PC-3 (cell line): ENCODE results near the gene EDAR. TPM values are rescaled to one million over a fixed set of nuclear protein-coding genes. Genes with fewer than 3 reads are reported as not detected.

ENCODE experiments used
- ATAC-seq: fragments of 200-7000 bp; cut with Tn5 transposase; 2 replicates; pipeline ENCODE4 v1.9.1; 2020; ENCODE audit warnings: mild to moderate bottlenecking, moderate library complexity
- BruUV-seq: library from RNA; stranded (reverse); fragments of 400-500 nt; replicated peaks from 2 replicates; lab custom pipeline; 2021; lab: Mats Ljungman, UMichigan
- CTCF ChIA-PET: fragments of 300-600 bp; sonication (Branson Sonifier 250); formaldehyde crosslinking; loops from one replicate; lab custom pipeline; 2022; ENCODE audit warnings: antibody characterized with exemption; lab: Charles Lee
- POLR2A ChIA-PET: fragments of 300-600 bp; sonication (Branson Sonifier 250); formaldehyde crosslinking; loops from one replicate; lab custom pipeline; 2022; ENCODE audit warnings: antibody characterized with exemption; ENCODE audit not compliant: unreplicated experiment; lab: Charles Lee
- DNase-seq: peaks from one replicate; pipeline ENCODE4 v3.0.0-alpha.2; 2015
- H2AFZ ChIP-seq: fragments of 300-600 bp; sonication (generic); 2 replicates; pipeline ENCODE4 v1.6.0; 2016; ENCODE audit warnings: antibody characterized with exemption, low read length
- H3F3A ChIP-seq: fragments of 300-600 bp; sonication (generic); one replicate; pipeline ENCODE4 v1.6.0; 2017; ENCODE audit warnings: antibody characterized with exemption, low read length, control low read depth, mild to moderate bottlenecking; ENCODE audit not compliant: unreplicated experiment
- H3K27ac ChIP-seq: fragments of 300-600 bp; sonication (generic); 2 replicates; pipeline ENCODE4 v1.5.1; 2016; ENCODE audit warnings: mild to moderate bottlenecking, low read length
- H3K27me3 ChIP-seq: fragments of 300-600 bp; sonication (generic); 2 replicates; pipeline ENCODE4 v1.6.1; 2016; ENCODE audit warnings: low read length, mixed read lengths
- H3K36me3 ChIP-seq: fragments of 300-600 bp; sonication (generic); 2 replicates; pipeline ENCODE4 v1.6.1; 2016; ENCODE audit warnings: low read depth, mixed run types, low read length, mixed read lengths
- H3K4me1 ChIP-seq: fragments of 300-600 bp; sonication (generic); 2 replicates; pipeline ENCODE4 v1.5.1; 2016; ENCODE audit warnings: low read length; ENCODE audit not compliant: insufficient read depth
- H3K4me2 ChIP-seq: fragments of 300-600 bp; sonication (generic); 2 replicates; pipeline ENCODE4 v1.6.0; 2016; ENCODE audit warnings: low read length
- H3K4me3 ChIP-seq: fragments of 300-600 bp; sonication (generic); 2 replicates; pipeline ENCODE4 v1.5.1; 2016; ENCODE audit warnings: mild to moderate bottlenecking, low read length, mixed read lengths
- H3K79me2 ChIP-seq: fragments of 300-600 bp; sonication (generic); 2 replicates; pipeline ENCODE4 v1.6.1; 2017; ENCODE audit warnings: low read length, mixed read lengths
- H3K9ac ChIP-seq: fragments of 300-600 bp; sonication (generic); 2 replicates; pipeline ENCODE4 v1.6.0; 2016; ENCODE audit warnings: mild to moderate bottlenecking, low read length
- H3K9me2 ChIP-seq: fragments of 300-600 bp; sonication (generic); replicated peaks from 2 replicates; pipeline ENCODE4 v1.6.1; 2016; ENCODE audit warnings: mixed run types, low read length, mixed read lengths
- H3K9me3 ChIP-seq: fragments of 300-600 bp; sonication (generic); 2 replicates; pipeline ENCODE4 v1.6.1; 2016; ENCODE audit warnings: low read length, mixed read lengths
- H4K20me1 ChIP-seq: fragments of 300-600 bp; sonication (generic); 2 replicates; pipeline ENCODE4 v1.6.1; 2016; ENCODE audit warnings: low read length, mixed read lengths
- CTCF ChIP-seq: fragments of 300-600 bp; sonication (generic); conservative IDR thresholded peaks from 2 replicates; pipeline ENCODE4 v1.5.1; 2017; ENCODE audit warnings: antibody characterized with exemption, low read depth, mild to moderate bottlenecking, low read length
- EZH2 ChIP-seq: fragments of 300-600 bp; sonication (generic); IDR thresholded peaks from one replicate; pipeline ENCODE4 v1.6.1; 2017; ENCODE audit warnings: antibody characterized with exemption, mild to moderate bottlenecking, low read length; ENCODE audit not compliant: unreplicated experiment
- EZH2phosphoT487 ChIP-seq: fragments of 300-600 bp; sonication (generic); IDR thresholded peaks from 2 replicates; pipeline ENCODE4 v1.6.1; 2018; ENCODE audit warnings: mild to moderate bottlenecking, antibody characterized with exemption, low read length, borderline replicate concordance
- intact Hi-C: fragments of 100-400 bp; cut with micrococcal nuclease; formaldehyde crosslinking; loops from 2 replicates; pipeline ENCODE4 v1.9.0; 2023
- total RNA-seq: library from RNA; depleted of rRNA; stranded (reverse); fragments of >200 nt; gene quantifications from 2 replicates; pipeline ENCODE4 v1.2.3, GENCODE V29; 2014

The EDAR gene
- total RNA-seq, 1 experiment from 2014 or later = 0.04 TPM

- Histone ChIP-seq H3K27me3 (0 out of 2 replicates have a peak, but pooled peaks cover 6% of the 10 kb centered on the region), H3K4me1 (0 out of 2 replicates have a peak, but pooled peaks cover 7% of the 10 kb centered on the region), H3K9ac (no peak overlapping the region), H3K36me3 (no peaks in the 10 kb centered on the region), H3F3A (no peaks in the 10 kb centered on the region), H4K20me1 (no peaks in the 10 kb centered on the region), H3K9me2 (no peaks in the 10 kb centered on the region), H3K79me2 (no peaks in the 10 kb centered on the region), H3K4me3 (no peak overlapping the region), H2AFZ (no peak overlapping the region), H3K4me2 (no peak overlapping the region), H3K27ac (no peak overlapping the region), H3K9me3 (no peaks in the 10 kb centered on the region)
- ChIA-PET CTCF (interaction anchor here (0.7 kb wide), 1 partner anchor 103 kb away, joined by 3 read pairs; no protein-coding TSS in a partner anchor), POLR2A (no interaction called here)
- intact Hi-C loops = no loop called here
- no peak for TF ChIP-seq EZH2phosphoT487
- no peak for TF ChIP-seq EZH2
- no peak for TF ChIP-seq CTCF
- ATAC-seq (no peak), DNase-seq (no peak)
- BruUV-seq = no TSS peak
Observed at GRCh38 chr2:109024477-109024876, 35.5 kb upstream of the EDAR start.

GRCh38 chr2:109021895-109022300 lies 32.9 kb upstream of the EDAR start:
- Histone ChIP-seq H3K36me3 (no peaks in the 10 kb centered on the region), H3K9me3 (no peaks in the 10 kb centered on the region), H3K4me1 (0 out of 2 replicates have a peak, but pooled peaks cover 7% of the 10 kb centered on the region), H3K9me2 (no peaks in the 10 kb centered on the region), H3K4me2 (no peak overlapping the region), H2AFZ (no peak overlapping the region), H3K27me3 (peaks cover 12% of the 10 kb centered on the region; the same call in 1 of the 2 replicates), H3K79me2 (no peaks in the 10 kb centered on the region), H3F3A (no peaks in the 10 kb centered on the region), H3K4me3 (no peak overlapping the region), H3K27ac (no peak overlapping the region), H4K20me1 (no peaks in the 10 kb centered on the region), H3K9ac (no peak overlapping the region)
- intact Hi-C loops = no loop called here
- BruUV-seq = no TSS peak
- TF ChIP-seq EZH2phosphoT487 (no peak), EZH2 (no peak), CTCF (no peak)
- CTCF ChIA-PET = no interaction called here
- POLR2A ChIA-PET = no interaction called here
- ATAC-seq = no peak
- no peak for DNase-seq

- Histone ChIP-seq H3K9ac (no peak overlapping the region), H3K27ac (no peak overlapping the region), H3K4me3 (no peak overlapping the region), H3F3A (no peaks in the 10 kb centered on the region), H3K79me2 (no peaks in the 10 kb centered on the region), H3K27me3 (peaks cover 12% of the 10 kb centered on the region; the same call in 1 of the 2 replicates), H3K4me2 (no peak overlapping the region), H3K9me2 (no peaks in the 10 kb centered on the region), H3K4me1 (0 out of 2 replicates have a peak, but pooled peaks cover 7% of the 10 kb centered on the region), H3K9me3 (no peaks in the 10 kb centered on the region), H2AFZ (no peak overlapping the region), H3K36me3 (no peaks in the 10 kb centered on the region), H4K20me1 (no peaks in the 10 kb centered on the region)
- intact Hi-C loops = no loop called here
- no TSS peak for BruUV-seq
- no peak for ATAC-seq
- ChIA-PET CTCF (no interaction called here), POLR2A (no interaction called here)
- DNase-seq = no peak
- TF ChIP-seq EZH2phosphoT487 = no peak
Observed at GRCh38 chr2:109020217-109020637, 31.2 kb upstream of the EDAR start.
